HUDEP-2 (cell line): ENCODE data around the gene RNF182.
"Not testable (repeated sequence)": the region's sequence is repeated elsewhere in the genome, so short reads cannot be mapped to it uniquely, and the experiment has no call there.

Experiments used
- DNase-seq, 76 experiments: peaks; one replicate each; lab custom pipeline; 2025; ENCODE audit not compliant: unreplicated experiment in 76 of 76; lab: John Stamatoyannopoulos, UW

The RNF182 gene

GRCh38 chr6:13952101-13952500 is 27.3 kb downstream of the RNF182 start:
- DNase-seq: no peak

GRCh38 chr6:13953061-13953705 is 28.4 kb downstream of the RNF182 start:
- DNase-seq: no peak

- no peak for DNase-seq
Observed at GRCh38 chr6:13965582-13966127, 40.9 kb downstream of the RNF182 start.

- DNase-seq: no peak
Observed at GRCh38 chr6:13971303-13971702, 46.6 kb downstream of the RNF182 start.

- DNase-seq: not testable (repeated sequence)
Observed at GRCh38 chr6:13972602-13973001, 47.9 kb downstream of the RNF182 start.

- DNase-seq: not testable (repeated sequence)
Observed at GRCh38 chr6:13973422-13973821, 48.7 kb downstream of the RNF182 start.

- no peak for DNase-seq
Observed at GRCh38 chr6:13978102-13978640, 53.4 kb downstream of the RNF182 start.

GRCh38 chr6:13978787-13979186 is 54.0 kb downstream of the RNF182 start:
- DNase-seq: no peak

GRCh38 chr6:13979284-13980171 is 54.8 kb downstream of the RNF182 start:
- peak in 14 of 76 experiments; percentile 4 to 63 (median 44) for DNase-seq

GRCh38 chr6:13980534-13980933 is 55.8 kb downstream of the RNF182 start:
- no peak for DNase-seq

GRCh38 chr6:13985663-13986325 is 61.0 kb downstream of the RNF182 start:
- no peak for DNase-seq

GRCh38 chr6:13986700-13987399 is 62.1 kb downstream of the RNF182 start:
- DNase-seq: no peak

- DNase-seq: no peak
Observed at GRCh38 chr6:13987400-13987865, 62.7 kb downstream of the RNF182 start.

- no peak for DNase-seq
Observed at GRCh38 chr6:13988049-13988738, 63.4 kb downstream of the RNF182 start.

GRCh38 chr6:13988908-13989307 is 64.2 kb downstream of the RNF182 start:
- DNase-seq: no peak

- DNase-seq: no peak
Observed at GRCh38 chr6:13989496-13990144, 64.9 kb downstream of the RNF182 start.

GRCh38 chr6:13990796-13991195 is 66.0 kb downstream of the RNF182 start:
- no peak for DNase-seq

- DNase-seq: no peak
Observed at GRCh38 chr6:13991393-13991792, 66.6 kb downstream of the RNF182 start.

GRCh38 chr6:13992417-13993055 is 67.8 kb downstream of the RNF182 start:
- DNase-seq: no peak
